Measurements from ENCODE around the gene WDFY1. TPM values are rescaled to one million over a fixed set of nuclear protein-coding genes. Genes with fewer than 3 reads are reported as not detected.
A peak's percentile ranks its signal among the peaks of the same experiment; 100 is the strongest.

WDFY1 gene
- total RNA-seq, 6 donors from 2014 or later = 32.6 to 90.1 (median 41.2) TPM

GRCh38 chr2:223900066-223900465, 45.1 kb downstream of the WDFY1 start:
- no peak overlapping the region for H3K4me3 ChIP-seq
- no peaks in the 10 kb centered on the region for H3K9me3 ChIP-seq
- H3K36me3 ChIP-seq = peaks cover 5 to 70% (median 36%) of the 10 kb centered on the region in 4 donors
- no peaks in the 10 kb centered on the region for H3K27me3 ChIP-seq
- no peaks in the 10 kb centered on the region for H3K4me1 ChIP-seq
- DNase-seq = no peak
- WGBS, 2 donors = 96 to 97% methylated on average over 6 of the region's 6 CpGs
- no peak for TF ChIP-seq POLR2A (IDR thresholded peaks at IDR 0.05)
- TF ChIP-seq EP300 (IDR thresholded peaks at IDR 0.05) = no peak
- TF ChIP-seq CTCF (IDR thresholded peaks at IDR 0.05) = no peak
- no peak for TF ChIP-seq POLR2AphosphoS5 (IDR thresholded peaks at IDR 0.05)
- ATAC-seq (ENCODE audit: low FRiP score in 2 of 2) = no peak
- no peak overlapping the region for H3K27ac ChIP-seq

- DNase-seq (no peak), ATAC-seq (ENCODE audit: low FRiP score in 2 of 2) (no peak)
- TF ChIP-seq CTCF (IDR thresholded peaks at IDR 0.05) = no peak
- no peak for TF ChIP-seq POLR2A (IDR thresholded peaks at IDR 0.05)
- no peak for TF ChIP-seq EP300 (IDR thresholded peaks at IDR 0.05)
- no peak for TF ChIP-seq POLR2AphosphoS5 (IDR thresholded peaks at IDR 0.05)
- Histone ChIP-seq H3K27me3 (no peaks in the 10 kb centered on the region), H3K4me1 (no peaks in the 10 kb centered on the region), H3K27ac (peak overlapping the region in 2 of 4 donors; percentile 11 to 27), H3K4me3 (no peak overlapping the region), H3K36me3 (peaks cover 9 to 78% (median 41%) of the 10 kb centered on the region in 4 donors), H3K9me3 (no peaks in the 10 kb centered on the region)
- 83 to 91% methylated on average over 5 of the region's 5 CpGs for WGBS, 2 donors
These were observed 47.3 kb downstream of the WDFY1 start for GRCh38 chr2:223897669-223898330.

GRCh38 chr2:223896833-223897311, 48.3 kb downstream of the WDFY1 start:
- Histone ChIP-seq H3K4me3 (no peak overlapping the region), H3K36me3 (peaks cover 9 to 82% (median 42%) of the 10 kb centered on the region in 4 donors), H3K4me1 (no peaks in the 10 kb centered on the region), H3K27ac (peak overlapping the region in 2 of 4 donors; percentile 9 to 23), H3K9me3 (no peaks in the 10 kb centered on the region), H3K27me3 (no peaks in the 10 kb centered on the region)
- WGBS, 2 donors = 57 to 63% methylated on average over 4 of the region's 4 CpGs
- DNase-seq = no peak
- TF ChIP-seq EP300 (IDR thresholded peaks at IDR 0.05) (no peak), POLR2A (IDR thresholded peaks at IDR 0.05) (no peak)
- ATAC-seq (ENCODE audit: low FRiP score in 2 of 2) = no peak

GRCh38 chr2:223894968-223895367, 50.2 kb downstream of the WDFY1 start:
- no peak overlapping the region for H3K4me3 ChIP-seq
- H3K27me3 ChIP-seq = no peaks in the 10 kb centered on the region
- ATAC-seq (ENCODE audit: low FRiP score in 2 of 2) (no peak), DNase-seq (no peak)
- H3K9me3 ChIP-seq = no peaks in the 10 kb centered on the region
- no peak overlapping the region for H3K27ac ChIP-seq
- WGBS, 2 donors = 93% methylated on average over 1 of the region's 1 CpG
- peaks cover under 1 to 76% (median 28%) of the 10 kb centered on the region in 4 donors for H3K36me3 ChIP-seq
- H3K4me1 ChIP-seq = no peaks in the 10 kb centered on the region
- no peak for TF ChIP-seq POLR2A (IDR thresholded peaks at IDR 0.05)
- no peak for TF ChIP-seq CTCF (IDR thresholded peaks at IDR 0.05)
- no peak for TF ChIP-seq EP300 (IDR thresholded peaks at IDR 0.05)
- TF ChIP-seq POLR2AphosphoS5 (IDR thresholded peaks at IDR 0.05) = no peak

GRCh38 chr2:223894009-223894408, 51.1 kb downstream of the WDFY1 start:
- ATAC-seq (ENCODE audit: low FRiP score in 2 of 2) (no peak), DNase-seq (no peak)
- Histone ChIP-seq H3K9me3 (no peaks in the 10 kb centered on the region), H3K4me3 (no peak overlapping the region), H3K36me3 (peaks cover 2 to 76% (median 27%) of the 10 kb centered on the region in 4 donors), H3K27me3 (no peaks in the 10 kb centered on the region), H3K27ac (no peak overlapping the region), H3K4me1 (no peaks in the 10 kb centered on the region)
- WGBS, 2 donors = 91 to 95% methylated on average over 8 of the region's 8 CpGs
- no peak for TF ChIP-seq POLR2AphosphoS5 (IDR thresholded peaks at IDR 0.05)
- no peak for TF ChIP-seq EP300 (IDR thresholded peaks at IDR 0.05)
- TF ChIP-seq CTCF (IDR thresholded peaks at IDR 0.05) = no peak
- no peak for TF ChIP-seq POLR2A (IDR thresholded peaks at IDR 0.05)
